Astrocyte (in vitro differentiated cells and primary cell): ENCODE results near the gene ECHS1. TPM values are rescaled to one million over a fixed set of nuclear protein-coding genes. Genes with fewer than 3 reads are reported as not detected.

Experiments used
- DNase-seq: peaks from one replicate; pipeline ENCODE4 v3.0.0-alpha.2; 2010; ENCODE audit warnings: low read depth
- FAIRE-seq: peaks from 2 replicates; lab custom pipeline; 2011; peaks lifted over from hg19 to GRCh38; lab: Jason Lieb, UNC
- H2AFZ ChIP-seq: 2 replicates; pipeline ENCODE4 v1.6.0; 2012; ENCODE audit warnings: low read depth, low read length, inconsistent platforms
- H3K27ac ChIP-seq: 2 replicates; pipeline ENCODE4 v1.5.1; 2011; ENCODE audit warnings: low read depth, low read length, inconsistent platforms
- H3K27me3 ChIP-seq: 2 replicates; pipeline ENCODE4 v1.6.0; 2011; ENCODE audit warnings: low read length, inconsistent platforms; ENCODE audit not compliant: insufficient read depth
- H3K36me3 ChIP-seq: 2 replicates; pipeline ENCODE4 v1.5.1; 2011; ENCODE audit warnings: low read length, inconsistent platforms; ENCODE audit not compliant: insufficient read depth
- H3K4me1 ChIP-seq: 2 replicates; pipeline ENCODE4 v1.5.1; 2011; ENCODE audit warnings: low read length, inconsistent platforms; ENCODE audit not compliant: insufficient read depth
- H3K4me2 ChIP-seq: 2 replicates; pipeline ENCODE4 v1.6.0; 2012; ENCODE audit warnings: low read length, inconsistent platforms
- H3K4me3 ChIP-seq: 2 replicates; pipeline ENCODE4 v1.5.1; 2011; ENCODE audit warnings: low read depth, mild to moderate bottlenecking, low read length, inconsistent platforms; ENCODE audit not compliant: insufficient read depth
- H3K79me2 ChIP-seq: 2 replicates; pipeline ENCODE4 v1.6.0; 2012; ENCODE audit warnings: mild to moderate bottlenecking, low read length, inconsistent platforms; ENCODE audit not compliant: insufficient read depth
- H3K9ac ChIP-seq: 2 replicates; pipeline ENCODE4 v1.6.0; 2012; ENCODE audit warnings: mild to moderate bottlenecking, low read length, inconsistent platforms
- H3K9me3 ChIP-seq: 2 replicates; pipeline ENCODE4 v1.5.1; 2012; ENCODE audit warnings: low read depth, mild to moderate bottlenecking, low read length, inconsistent platforms; ENCODE audit not compliant: insufficient read depth
- H4K20me1 ChIP-seq: 2 replicates; pipeline ENCODE4 v1.6.0; 2012; ENCODE audit warnings: low read length, inconsistent platforms; ENCODE audit not compliant: insufficient read depth
- H3K27ac Mint-ChIP-seq: one replicate; pipeline ENCODE4 v1.8.0; 2021; ENCODE audit warnings: mild to moderate bottlenecking, mixed read lengths; ENCODE audit not compliant: unreplicated experiment
- H3K27me3 Mint-ChIP-seq: one replicate; pipeline ENCODE4 v1.8.0; 2021; ENCODE audit warnings: low read depth, mixed read lengths; ENCODE audit not compliant: unreplicated experiment
- H3K36me3 Mint-ChIP-seq: one replicate; pipeline ENCODE4 v1.8.0; 2021; ENCODE audit warnings: low read depth, mixed read lengths; ENCODE audit not compliant: unreplicated experiment
- H3K4me1 Mint-ChIP-seq: one replicate; pipeline ENCODE4 v1.8.0; 2021; ENCODE audit warnings: low read depth, mixed read lengths; ENCODE audit not compliant: unreplicated experiment
- H3K4me3 Mint-ChIP-seq: one replicate; pipeline ENCODE4 v1.8.0; 2021; ENCODE audit warnings: mild to moderate bottlenecking, moderate library complexity, mixed read lengths; ENCODE audit not compliant: unreplicated experiment
- H3K9me3 Mint-ChIP-seq: one replicate; pipeline ENCODE4 v1.8.0; 2021; ENCODE audit warnings: mild to moderate bottlenecking, mixed read lengths; ENCODE audit not compliant: unreplicated experiment
- EZH2 ChIP-seq: IDR thresholded peaks from 2 replicates; pipeline ENCODE4 v1.6.1; 2012; ENCODE audit warnings: mild to moderate bottlenecking, low read length, inconsistent platforms; ENCODE audit not compliant: insufficient read depth
- total RNA-seq: library from RNA; stranded (reverse); gene quantifications from 2 replicates; pipeline ENCODE4 v1.2.1, GENCODE V29; 2021
- TF ChIP-seq, protein P1 (sequence below): IDR thresholded peaks from 2 replicates; pipeline ENCODE4 v1.5.1; 2011; ENCODE audit warnings: low read depth, mild to moderate bottlenecking, inconsistent platforms, low read length, moderate library complexity; ENCODE audit not compliant: insufficient read depth

The ECHS1 gene
- total RNA-seq, 1 donor from 2014 or later: 90.9 TPM

DNA sequence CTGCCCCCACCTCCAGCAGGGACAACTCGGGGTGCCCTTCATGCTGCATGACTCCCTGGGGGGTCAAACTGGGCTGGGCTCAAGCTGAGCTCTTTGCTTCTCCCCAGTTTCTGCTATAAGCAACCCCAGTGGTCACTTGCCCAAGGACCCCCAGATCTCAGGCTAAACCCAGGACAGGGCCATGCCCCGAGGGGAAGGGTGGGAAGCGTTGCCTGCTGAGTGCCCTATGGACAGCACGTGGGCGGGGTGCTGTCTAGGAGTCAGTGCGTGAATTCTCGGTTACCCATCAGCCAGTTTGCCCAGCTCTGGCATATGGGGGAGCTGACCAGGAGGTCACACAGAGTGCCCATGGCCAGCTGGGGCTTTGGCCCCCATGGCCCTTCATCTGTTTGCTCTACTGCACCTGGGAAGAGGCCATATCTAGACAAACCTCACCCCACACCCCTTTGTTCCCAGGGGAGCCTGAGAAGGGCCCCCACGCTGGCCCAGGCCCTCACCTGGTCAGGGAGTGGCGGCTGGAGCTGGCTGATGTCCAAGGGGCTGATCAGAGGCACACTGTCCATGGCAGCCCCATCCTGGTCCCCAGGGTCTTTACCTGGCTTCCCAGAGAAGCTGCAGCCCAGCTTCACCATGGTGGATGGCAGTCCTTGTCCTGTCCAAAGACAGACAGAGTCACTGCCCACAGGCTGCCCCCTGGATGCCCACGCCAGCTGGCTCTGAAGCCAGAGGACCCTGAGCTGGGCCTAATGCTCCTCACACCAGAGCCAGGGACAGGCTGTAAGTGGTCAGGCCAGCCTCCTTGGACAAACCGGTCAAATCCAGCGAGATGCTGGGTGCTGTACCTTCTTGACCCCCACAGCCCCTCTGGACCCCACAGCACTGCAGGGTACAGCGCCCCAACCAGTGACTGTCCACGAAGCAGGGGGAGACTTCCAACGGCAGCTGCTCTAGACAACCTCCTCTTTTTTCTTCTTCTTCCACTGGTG, 44.5 kb downstream of the ECHS1 start:
- no peaks in the 10 kb centered on the region for H3K79me2 ChIP-seq
- peaks cover 2% of the 10 kb centered on the region for H3K36me3 Mint-ChIP-seq
- peaks cover 29% of the 10 kb centered on the region for H3K27me3 ChIP-seq
- no peak overlapping the region for H2AFZ ChIP-seq
- no peaks in the 10 kb centered on the region for H3K36me3 ChIP-seq
- H3K4me2 ChIP-seq: peak overlapping the region; percentile 80
- no peaks in the 10 kb centered on the region for H3K9me3 ChIP-seq
- FAIRE-seq: no peak
- TF ChIP-seq, protein P1, sequence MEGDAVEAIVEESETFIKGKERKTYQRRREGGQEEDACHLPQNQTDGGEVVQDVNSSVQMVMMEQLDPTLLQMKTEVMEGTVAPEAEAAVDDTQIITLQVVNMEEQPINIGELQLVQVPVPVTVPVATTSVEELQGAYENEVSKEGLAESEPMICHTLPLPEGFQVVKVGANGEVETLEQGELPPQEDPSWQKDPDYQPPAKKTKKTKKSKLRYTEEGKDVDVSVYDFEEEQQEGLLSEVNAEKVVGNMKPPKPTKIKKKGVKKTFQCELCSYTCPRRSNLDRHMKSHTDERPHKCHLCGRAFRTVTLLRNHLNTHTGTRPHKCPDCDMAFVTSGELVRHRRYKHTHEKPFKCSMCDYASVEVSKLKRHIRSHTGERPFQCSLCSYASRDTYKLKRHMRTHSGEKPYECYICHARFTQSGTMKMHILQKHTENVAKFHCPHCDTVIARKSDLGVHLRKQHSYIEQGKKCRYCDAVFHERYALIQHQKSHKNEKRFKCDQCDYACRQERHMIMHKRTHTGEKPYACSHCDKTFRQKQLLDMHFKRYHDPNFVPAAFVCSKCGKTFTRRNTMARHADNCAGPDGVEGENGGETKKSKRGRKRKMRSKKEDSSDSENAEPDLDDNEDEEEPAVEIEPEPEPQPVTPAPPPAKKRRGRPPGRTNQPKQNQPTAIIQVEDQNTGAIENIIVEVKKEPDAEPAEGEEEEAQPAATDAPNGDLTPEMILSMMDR: no peak
- TF ChIP-seq EZH2: no peak
- peak overlapping the region; percentile 29 for H3K9ac ChIP-seq
- peak overlapping the region; percentile 2 for H3K27ac ChIP-seq
- H4K20me1 ChIP-seq: no peaks in the 10 kb centered on the region
- peaks cover 49% of the 10 kb centered on the region for H3K27me3 Mint-ChIP-seq
- no peak for DNase-seq
- peaks cover 7% of the 10 kb centered on the region for H3K4me1 Mint-ChIP-seq
- H3K4me1 ChIP-seq: peaks cover 30% of the 10 kb centered on the region
- H3K27ac Mint-ChIP-seq: no peak overlapping the region
- H3K4me3 ChIP-seq: no peak overlapping the region
- no peak overlapping the region for H3K4me3 Mint-ChIP-seq
- H3K9me3 Mint-ChIP-seq: peaks cover 4% of the 10 kb centered on the region

DNA sequence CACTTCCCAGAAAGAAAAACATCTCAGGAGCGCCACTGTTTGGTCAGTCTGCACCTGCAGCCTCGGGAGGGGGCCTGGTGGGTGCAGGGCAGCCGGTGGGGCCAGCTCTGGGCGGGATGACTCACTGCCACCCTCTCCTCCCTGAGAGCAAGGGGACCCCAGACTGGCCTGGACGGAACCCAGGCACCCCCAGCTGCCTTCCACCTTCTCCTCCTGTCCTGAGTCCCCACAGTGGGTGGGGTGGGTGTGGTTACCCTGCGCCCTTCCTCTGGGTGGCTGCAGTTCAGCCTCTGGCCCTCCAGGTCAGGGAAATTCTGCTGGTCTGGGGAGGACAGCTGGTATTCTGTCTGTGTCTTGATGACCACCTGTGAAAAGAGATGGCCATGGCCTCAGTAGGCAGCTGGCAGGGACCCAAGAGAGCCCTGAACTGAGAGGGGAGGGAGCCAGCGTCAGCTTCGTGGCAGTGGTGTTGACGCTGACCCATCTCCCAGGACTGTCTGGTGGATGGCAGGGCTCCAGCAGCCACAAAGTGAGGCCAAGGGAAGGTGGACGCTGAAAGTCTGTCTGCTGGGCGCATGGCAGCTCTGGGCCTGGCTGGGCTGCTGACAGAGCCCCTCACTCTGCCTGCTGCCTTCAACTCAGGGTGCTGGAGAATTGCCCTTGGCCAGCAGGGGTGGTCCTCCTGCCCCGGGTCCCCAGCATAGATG, 45.4 kb downstream of the ECHS1 start:
- Histone ChIP-seq H3K9me3 (no peaks in the 10 kb centered on the region), H3K36me3 (no peaks in the 10 kb centered on the region), H2AFZ (no peak overlapping the region), H4K20me1 (no peaks in the 10 kb centered on the region), H3K9ac (no peak overlapping the region), H3K4me1 (peaks cover 30% of the 10 kb centered on the region), H3K27ac (no peak overlapping the region), H3K4me2 (peak overlapping the region; percentile 21), H3K27me3 (peaks cover 29% of the 10 kb centered on the region), H3K4me3 (no peak overlapping the region), H3K79me2 (no peaks in the 10 kb centered on the region)
- Mint-ChIP-seq H3K9me3 (peaks cover 3% of the 10 kb centered on the region), H3K27me3 (peaks cover 43% of the 10 kb centered on the region), H3K4me3 (no peak overlapping the region), H3K27ac (peak overlapping the region; percentile 41), H3K4me1 (peaks cover 7% of the 10 kb centered on the region), H3K36me3 (no peaks in the 10 kb centered on the region)
- no peak for DNase-seq
- no peak for FAIRE-seq
- TF ChIP-seq, protein P1: no peak
- TF ChIP-seq EZH2: no peak
